H1 (cell line): ENCODE data around the gene NHS. TPM values are rescaled to one million over a fixed set of nuclear protein-coding genes. Genes with fewer than 3 reads are reported as not detected.

Source experiments
- CTCF ChIA-PET: fragments of 300-600 bp; sonication (Branson Sonifier 250); formaldehyde crosslinking; loops from one replicate; lab custom pipeline; 2021; ENCODE audit not compliant: partially characterized antibody; lab: Charles Lee
- POLR2A ChIA-PET: fragments of 300-600 bp; sonication (Branson Sonifier 250); formaldehyde crosslinking; loops from one replicate; lab custom pipeline; 2021; ENCODE audit warnings: inconsistent platforms; ENCODE audit not compliant: partially characterized antibody; lab: Charles Lee
- DNase-seq, 2 experiments: peaks; one replicate each; pipeline versions ENCODE4 v3.0.0 to v3.0.0-alpha.2; 2010 to 2022; ENCODE audit warnings: low spot score in 2 of 2, low read depth in 1 of 2, mixed read lengths in 1 of 2
- FAIRE-seq: peaks from 2 replicates; lab custom pipeline; 2011; peaks lifted over from hg19 to GRCh38; lab: Jason Lieb, UNC
- H2AFZ ChIP-seq: 2 replicates; pipeline ENCODE4 v1.8.1; 2012; ENCODE audit warnings: low read length, inconsistent platforms
- H2AK5ac ChIP-seq: 2 replicates; pipeline ENCODE4 v1.6.1; 2013; ENCODE audit warnings: low read depth, low read length
- H2BK120ac ChIP-seq: replicated peaks from 2 replicates; pipeline ENCODE3; 2013; ENCODE audit warnings: low read depth, low read length, inconsistent platforms
- H2BK12ac ChIP-seq: 2 replicates; pipeline ENCODE4 v1.6.1; 2013; ENCODE audit warnings: low read depth, low read length
- H2BK15ac ChIP-seq: 2 replicates; pipeline ENCODE4 v1.6.1; 2013; ENCODE audit warnings: low read length
- H2BK20ac ChIP-seq: 2 replicates; pipeline ENCODE4 v1.6.1; 2013; ENCODE audit warnings: low read length
- H2BK5ac ChIP-seq: 2 replicates; pipeline ENCODE4 v1.6.1; 2013; ENCODE audit warnings: low read depth, low read length
- H3K14ac ChIP-seq: 2 replicates; pipeline ENCODE4 v1.6.1; 2013; ENCODE audit warnings: inconsistent platforms; ENCODE audit not compliant: insufficient read length
- H3K18ac ChIP-seq: 2 replicates; pipeline ENCODE4 v1.6.1; 2013; ENCODE audit warnings: low read length; ENCODE audit errors: extremely low read depth
- H3K23ac ChIP-seq: 2 replicates; pipeline ENCODE4 v1.6.1; 2013; ENCODE audit warnings: inconsistent platforms; ENCODE audit not compliant: insufficient read length
- H3K23me2 ChIP-seq: 2 replicates; pipeline ENCODE4 v1.6.1; 2013; ENCODE audit warnings: low read depth, low read length
- H3K27ac ChIP-seq: 2 replicates; pipeline ENCODE4 v1.6.1; 2011; ENCODE audit warnings: low read depth, low read length, inconsistent platforms
- H3K27me3 ChIP-seq, 4 experiments: replicated peaks in 1 of 4; 1 replicate in 1 of 4; 2 replicates in 3 of 4; pipeline versions ENCODE4 v1.6.1 to v1.8.1; 2011 to 2013; ENCODE audit warnings: low read length in 3 of 4, mild to moderate bottlenecking in 3 of 4, inconsistent platforms in 2 of 4, mixed read lengths in 2 of 4, moderate library complexity in 1 of 4; ENCODE audit not compliant: control insufficient read depth in 3 of 4, insufficient read depth in 3 of 4; ENCODE audit errors: extremely low read depth in 1 of 4
- H3K36me3 ChIP-seq, 4 experiments: 2 replicates each; pipeline versions ENCODE4 v1.6.1 to v1.8.1; 2011 to 2013; ENCODE audit warnings: mild to moderate bottlenecking in 4 of 4, low read length in 3 of 4, moderate library complexity in 2 of 4, control low read depth in 1 of 4, inconsistent platforms in 1 of 4; ENCODE audit not compliant: insufficient read depth in 4 of 4, control insufficient read depth in 2 of 4
- H3K4ac ChIP-seq: replicated peaks from 2 replicates; pipeline ENCODE3; 2013; ENCODE audit warnings: low read length, low read depth, mixed read lengths, inconsistent platforms; ENCODE audit not compliant: insufficient read length
- H3K4me1 ChIP-seq, 4 experiments: replicated peaks in 1 of 4; 1 replicate in 1 of 4; 2 replicates in 3 of 4; pipeline versions ENCODE4 v1.6.1 to v1.8.1; 2011 to 2013; ENCODE audit warnings: low read length in 3 of 4, inconsistent platforms in 2 of 4, mixed read lengths in 1 of 4; ENCODE audit not compliant: insufficient read depth in 4 of 4, control insufficient read depth in 3 of 4
- H3K4me2 ChIP-seq, 2 experiments: 2 replicates each; pipeline versions ENCODE4 v1.6.1 to v1.8.1; 2011 to 2013; ENCODE audit warnings: low read depth in 2 of 2, low read length in 2 of 2, control low read depth in 1 of 2, inconsistent platforms in 1 of 2, mild to moderate bottlenecking in 1 of 2; ENCODE audit not compliant: insufficient read depth in 1 of 2
- H3K4me3 ChIP-seq, 4 experiments: fragments of 200-600, 300-600 bp in 1 of 4; sonication (generic), shearing (Covaris generic), sonication (Bioruptor Twin) in 1 of 4; 2 replicates each; pipeline versions ENCODE4 v1.5.1 to v1.8.1; 2011 to 2016; ENCODE audit warnings: low read length in 4 of 4, low read depth in 3 of 4, control low read depth in 2 of 4, inconsistent platforms in 2 of 4, mild to moderate bottlenecking in 2 of 4, mixed read lengths in 1 of 4, moderate library complexity in 1 of 4; ENCODE audit not compliant: insufficient read depth in 2 of 4; ENCODE audit errors: extremely low read depth in 1 of 4
- H3K56ac ChIP-seq: replicated peaks from 2 replicates; pipeline ENCODE3; 2013; ENCODE audit warnings: low read depth, mild to moderate bottlenecking, mixed read lengths, low read length, inconsistent platforms; ENCODE audit not compliant: insufficient read length
- H3K79me1 ChIP-seq: 2 replicates; pipeline ENCODE4 v1.6.1; 2013; ENCODE audit warnings: low read depth, low read length, control low read depth
- H3K79me2 ChIP-seq, 2 experiments: 2 replicates each; pipeline versions ENCODE4 v1.6.1 to v1.8.1; 2012 to 2013; ENCODE audit warnings: low read length in 2 of 2, mild to moderate bottlenecking in 2 of 2, inconsistent platforms in 1 of 2; ENCODE audit not compliant: insufficient read depth in 2 of 2, control insufficient read depth in 1 of 2
- H3K9ac ChIP-seq, 4 experiments: replicated peaks in 1 of 4; 1 replicate in 1 of 4; 2 replicates in 3 of 4; pipeline versions ENCODE4 v1.6.1 to v1.8.1; 2011 to 2013; ENCODE audit warnings: low read depth in 3 of 4, low read length in 3 of 4, control low read depth in 2 of 4, mild to moderate bottlenecking in 2 of 4, moderate library complexity in 2 of 4, inconsistent platforms in 1 of 4; ENCODE audit errors: extremely low read depth in 1 of 4
- H3K9me3 ChIP-seq, 2 experiments: 2 replicates each; pipeline versions ENCODE4 v1.6.1 to v1.8.1; 2012 to 2013; ENCODE audit warnings: mild to moderate bottlenecking in 2 of 2, moderate library complexity in 2 of 2, control low read depth in 1 of 2, inconsistent platforms in 1 of 2, low read depth in 1 of 2, low read length in 1 of 2, mixed read lengths in 1 of 2; ENCODE audit not compliant: insufficient read depth in 2 of 2
- H4K20me1 ChIP-seq, 2 experiments: replicated peaks in 1 of 2; 2 replicates each; pipeline versions ENCODE3 to v1.8.1; 2011 to 2013; ENCODE audit warnings: inconsistent platforms in 2 of 2, low read length in 2 of 2, mild to moderate bottlenecking in 1 of 2; ENCODE audit not compliant: insufficient read depth in 2 of 2, control insufficient read depth in 1 of 2
- H4K5ac ChIP-seq: 2 replicates; pipeline ENCODE4 v1.6.1; 2013; ENCODE audit warnings: low read length, low read depth, mixed read lengths, inconsistent platforms; ENCODE audit not compliant: insufficient read length
- H4K8ac ChIP-seq: 2 replicates; pipeline ENCODE4 v1.8.0; 2013; ENCODE audit warnings: mild to moderate bottlenecking, moderate library complexity, low read length, inconsistent platforms; ENCODE audit not compliant: insufficient read depth; ENCODE audit errors: extremely low read depth
- H4K91ac ChIP-seq: replicated peaks from 2 replicates; pipeline ENCODE3; 2013; ENCODE audit warnings: low read length, mixed read lengths, inconsistent platforms; ENCODE audit not compliant: insufficient read length
- RAD21 ChIP-seq, 2 experiments: IDR thresholded peaks in 1 of 2; conservative IDR thresholded peaks in 1 of 2; 2 replicates each; pipeline ENCODE4 v1.6.1; 2011; ENCODE audit warnings: low read depth in 2 of 2, low read length in 2 of 2, improper control_type of control experiment in 1 of 2, inconsistent platforms in 1 of 2, mild to moderate bottlenecking in 1 of 2, moderate library complexity in 1 of 2
- TAF7 ChIP-seq: optimal IDR thresholded peaks from 2 replicates; pipeline ENCODE3; 2011; ENCODE audit warnings: low read depth, mild to moderate bottlenecking, inconsistent platforms, low read length, moderate library complexity, borderline replicate concordance
- WGBS, 2 experiments: shearing (Covaris generic) in 1 of 2; methylation state at CpG; one replicate each; pipeline versions ENCODE4 v1.1.6 to v1.1.7; 2013 to 2015; ENCODE audit warnings: low lambda C conversion rate in 2 of 2, mixed read lengths in 2 of 2, inconsistent platforms in 1 of 2, low coverage in 1 of 2, missing lambda C conversion rate in 1 of 2; ENCODE audit not compliant: insufficient replicate concordance in 2 of 2, insufficient coverage in 1 of 2, insufficient read length in 1 of 2; ENCODE audit errors: extremely low coverage in 1 of 2, missing lambda C conversion rate in 1 of 2; 5-methylcytosine and 5-hydroxymethylcytosine counted together
- polyA plus RNA-seq, 7 experiments: library from polyadenylated mRNA; depleted of rRNA in 3 of 7; stranded (reverse) in 5 of 7; unstranded in 2 of 7; fragments of >200 nt in 5 of 7; fragments of 200-250 nt in 2 of 7; gene quantifications; 1 replicate in 5 of 7; 2 replicates in 1 of 7; 4 replicates in 1 of 7; pipeline versions ENCODE4 v1.2.1 to v1.2.3, GENCODE V29; 2011 to 2013; ENCODE audit warnings: missing spikeins in 2 of 7, mixed read lengths in 2 of 7
- total RNA-seq: library from RNA; stranded (reverse); fragmentation: NEBNext Ultra II Directional; extraction: Animal tissue kit (Norgen Biotek cat#: 25700); gene quantifications from 2 replicates; pipeline ENCODE4 v1.2.1, GENCODE V29; 2021

Gene NHS
- total and polyA plus RNA-seq, 2 of the 8 experiments (the other 6 are each of a cell fraction or from before 2014, with no cell fraction given): 2.2 to 6.7 TPM

DNA sequence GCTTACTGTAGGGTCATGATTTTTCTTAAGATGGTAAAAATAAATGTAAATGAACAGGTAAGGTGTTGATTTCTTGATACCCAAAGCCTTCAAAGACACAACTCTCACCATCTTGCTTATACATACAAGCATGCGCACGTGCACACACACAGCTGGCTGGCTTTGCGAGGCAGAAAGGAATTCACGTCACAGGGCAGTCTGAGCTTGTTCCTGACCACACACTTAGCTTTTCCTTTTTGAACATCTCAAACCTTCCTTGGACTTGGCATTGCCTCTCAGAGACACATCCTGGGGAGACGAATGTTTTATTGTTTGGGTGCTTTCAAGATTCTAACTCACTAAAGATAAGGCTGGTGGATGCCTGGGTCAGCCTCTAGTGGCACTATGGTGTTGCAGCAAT, 175.0 kb downstream of the NHS start:
- no peak overlapping the region for H3K56ac ChIP-seq
- no peak overlapping the region for H3K27ac ChIP-seq
- H3K4me1 ChIP-seq: peaks cover 0 to 22% (median 17%) of the 10 kb centered on the region in 4 experiments
- H4K8ac ChIP-seq: no peak overlapping the region
- H2AFZ ChIP-seq: no peak overlapping the region
- TF ChIP-seq RAD21 (IDR thresholded peaks at IDR 0.05 in 1 of 2, conservative IDR thresholded peaks at IDR 0.05 in 1 of 2; ENCODE audit: low read depth in 2 of 2, low read length in 2 of 2) (peak in 1 of 2 experiments; percentile 18; a peak in 1 of 4 replicates), TAF7 (no peak)
- DNase-seq (no peak), FAIRE-seq (peak; percentile 74)
- no peaks in the 10 kb centered on the region for H3K36me3 ChIP-seq
- no peaks in the 10 kb centered on the region for H3K79me2 ChIP-seq
- no peak overlapping the region for H2BK5ac ChIP-seq
- no peak overlapping the region for H4K5ac ChIP-seq
- H3K4me3 ChIP-seq: no peak overlapping the region
- no peaks in the 10 kb centered on the region for H3K27me3 ChIP-seq
- no peak overlapping the region for H3K9ac ChIP-seq
- no peak overlapping the region for H3K14ac ChIP-seq
- H2BK20ac ChIP-seq: no peak overlapping the region
- H2AK5ac ChIP-seq: no peak overlapping the region
- H2BK120ac ChIP-seq: no peak overlapping the region
- WGBS, 2 experiments: 79% methylated on average over 4 of the region's 5 CpGs; no CpG with 5 or more reads in 1 of the 2 experiments
- H4K20me1 ChIP-seq: no peaks in the 10 kb centered on the region
- H4K91ac ChIP-seq: no peak overlapping the region
- H3K9me3 ChIP-seq: no peaks in the 10 kb centered on the region
- H2BK12ac ChIP-seq: 0 out of 2 replicates have a peak overlapping the region, but pooled peaks have one; percentile 19
- no peak overlapping the region for H3K23ac ChIP-seq
- CTCF ChIA-PET: interaction anchor here (0.7 to 1.0 kb wide), 2 partner anchors 15 to 898 kb away, joined by 3 to 7 read pairs; no protein-coding TSS in a partner anchor
- POLR2A ChIA-PET: no interaction called here
- H3K23me2 ChIP-seq: no peaks in the 10 kb centered on the region
- H2BK15ac ChIP-seq: no peak overlapping the region
- H3K79me1 ChIP-seq: no peaks in the 10 kb centered on the region
- H3K4me2 ChIP-seq: peak overlapping the region in 1 of 2 experiments; percentile 74; a peak in 2 of 4 replicates
- no peak overlapping the region for H3K4ac ChIP-seq
- no peak overlapping the region; the same call in 1 of the 2 replicates for H3K18ac ChIP-seq
